IMR-90 (cell line): Measurements from ENCODE around the gene NUB1. TPM values are rescaled to one million over a fixed set of nuclear protein-coding genes. Genes with fewer than 3 reads are reported as not detected.

ENCODE experiments used
- ATAC-seq: fragments of 200-7000 bp; cut with Tn5 transposase; 2 replicates; pipeline ENCODE4 v1.9.1; 2020; ENCODE audit warnings: low read depth, mild to moderate bottlenecking, moderate library complexity
- BruUV-seq: library from RNA; stranded (reverse); fragments of 400-500 nt; replicated peaks from 2 replicates; lab custom pipeline; 2021; lab: Mats Ljungman, UMichigan
- CTCF ChIA-PET: fragments of 300-600 bp; formaldehyde crosslinking; extraction: SDS; loops from one replicate; lab custom pipeline; 2021; ENCODE audit warnings: antibody characterized with exemption; lab: Yijun Ruan, JAX
- POLR2A ChIA-PET: fragments of 300-600 bp; sonication (Branson Sonifier 250); formaldehyde crosslinking; loops from one replicate; lab custom pipeline; 2022; ENCODE audit warnings: antibody characterized with exemption; ENCODE audit not compliant: unreplicated experiment; lab: Charles Lee
- DNase-seq: peaks from one replicate; pipeline ENCODE4 v3.0.0; 2013
- H2AFZ ChIP-seq: replicated peaks from 2 replicates; pipeline ENCODE3; 2013; ENCODE audit warnings: low read length, mild to moderate bottlenecking; ENCODE audit not compliant: poor library complexity
- H2AK5ac ChIP-seq: 2 replicates; pipeline ENCODE4 v1.6.1; 2013; ENCODE audit warnings: low read depth, low read length, inconsistent platforms
- H2AK9ac ChIP-seq: replicated peaks from 2 replicates; pipeline ENCODE3; 2013; ENCODE audit warnings: mild to moderate bottlenecking, low read depth, low read length, moderate library complexity; ENCODE audit not compliant: poor library complexity
- H2BK120ac ChIP-seq: 2 replicates; pipeline ENCODE4 v1.6.1; 2013; ENCODE audit warnings: low read depth, low read length, inconsistent platforms
- H2BK15ac ChIP-seq: 3 replicates; pipeline ENCODE4 v1.6.1; 2013; ENCODE audit warnings: low read depth, low read length, inconsistent platforms
- H2BK20ac ChIP-seq: 2 replicates; pipeline ENCODE4 v1.6.1; 2013; ENCODE audit warnings: low read depth, mild to moderate bottlenecking, inconsistent platforms, low read length, moderate library complexity
- H2BK5ac ChIP-seq: 2 replicates; pipeline ENCODE4 v1.6.1; 2013; ENCODE audit warnings: mild to moderate bottlenecking, low read depth, low read length, inconsistent platforms; ENCODE audit not compliant: poor library complexity, severe bottlenecking
- H3K14ac ChIP-seq: replicated peaks from 2 replicates; pipeline ENCODE4 v1.6.1; 2013; ENCODE audit warnings: low read depth, low read length, inconsistent platforms
- H3K18ac ChIP-seq: 2 replicates; pipeline ENCODE4 v1.6.1; 2013; ENCODE audit warnings: low read depth, low read length, control low read depth
- H3K23ac ChIP-seq: 2 replicates; pipeline ENCODE4 v1.6.1; 2013; ENCODE audit warnings: low read depth, low read length, inconsistent platforms
- H3K27ac ChIP-seq: 2 replicates; pipeline ENCODE4 v1.5.1; 2013; ENCODE audit warnings: mild to moderate bottlenecking, control low read depth, low read length; ENCODE audit not compliant: insufficient read depth
- H3K27me3 ChIP-seq: 2 replicates; pipeline ENCODE4 v1.6.1; 2013; ENCODE audit warnings: low read length; ENCODE audit not compliant: control insufficient read depth, insufficient read depth
- H3K36me3 ChIP-seq: 2 replicates; pipeline ENCODE4 v1.6.1; 2013; ENCODE audit warnings: low read length, mixed read lengths; ENCODE audit not compliant: control insufficient read depth, insufficient read depth
- H3K4ac ChIP-seq: 2 replicates; pipeline ENCODE4 v1.6.1; 2013; ENCODE audit warnings: low read depth, low read length, inconsistent platforms
- H3K4me1 ChIP-seq: 2 replicates; pipeline ENCODE4 v1.6.1; 2013; ENCODE audit warnings: low read length, mixed read lengths; ENCODE audit not compliant: control insufficient read depth, insufficient read depth
- H3K4me2 ChIP-seq: 2 replicates; pipeline ENCODE4 v1.6.1; 2013; ENCODE audit warnings: low read depth, mild to moderate bottlenecking, control low read depth, low read length, moderate library complexity
- H3K4me3 ChIP-seq: 2 replicates; pipeline ENCODE4 v1.5.1; 2013; ENCODE audit warnings: low read depth, mild to moderate bottlenecking, control low read depth, low read length, moderate library complexity; ENCODE audit not compliant: insufficient read depth
- H3K56ac ChIP-seq: 2 replicates; pipeline ENCODE4 v1.6.1; 2013; ENCODE audit warnings: low read length, inconsistent platforms; ENCODE audit not compliant: insufficient read depth; ENCODE audit errors: extremely low read depth
- H3K79me1 ChIP-seq, 2 experiments: 2 replicates each; pipeline ENCODE4 v1.6.1; 2013; ENCODE audit warnings: low read length in 2 of 2, inconsistent platforms in 1 of 2, low read depth in 1 of 2
- H3K9ac ChIP-seq: 2 replicates; pipeline ENCODE4 v1.6.1; 2013; ENCODE audit warnings: low read depth, low read length, control low read depth
- H3K9me1 ChIP-seq: 2 replicates; pipeline ENCODE4 v1.6.1; 2013; ENCODE audit warnings: low read length, inconsistent platforms; ENCODE audit not compliant: insufficient read depth
- H3K9me3 ChIP-seq: 2 replicates; pipeline ENCODE4 v1.6.1; 2013; ENCODE audit warnings: low read length; ENCODE audit not compliant: control insufficient read depth, insufficient read depth
- H4K20me1 ChIP-seq: 2 replicates; pipeline ENCODE4 v1.6.1; 2013; ENCODE audit warnings: low read length, inconsistent platforms; ENCODE audit not compliant: insufficient read depth
- H4K5ac ChIP-seq: 2 replicates; pipeline ENCODE4 v1.6.1; 2013; ENCODE audit warnings: mild to moderate bottlenecking, low read depth, low read length, control low read depth
- H4K8ac ChIP-seq, 2 experiments: 2 replicates each; pipeline ENCODE4 v1.6.1; 2013; ENCODE audit warnings: low read depth in 2 of 2, low read length in 2 of 2, control low read depth in 1 of 2, inconsistent platforms in 1 of 2
- H4K91ac ChIP-seq: 2 replicates; pipeline ENCODE4 v1.6.1; 2013; ENCODE audit warnings: low read depth, low read length, inconsistent platforms; ENCODE audit not compliant: insufficient read depth
- BHLHE40 ChIP-seq: fragments of 150-350 bp; IDR thresholded peaks from 2 replicates; pipeline ENCODE4 v1.6.1; 2016; ENCODE audit warnings: mild to moderate bottlenecking, low read depth, low read length
- CEBPB ChIP-seq: IDR thresholded peaks from 2 replicates; pipeline ENCODE4 v1.6.1; 2012; ENCODE audit warnings: low read depth, low read length, improper control_type of control experiment
- CHD1 ChIP-seq: IDR thresholded peaks from 2 replicates; pipeline ENCODE4 v1.6.1; 2012; ENCODE audit warnings: low read depth, low read length, improper control_type of control experiment
- FOS ChIP-seq: fragments of 150-350 bp; IDR thresholded peaks from 2 replicates; pipeline ENCODE4 v1.6.1; 2016; ENCODE audit warnings: low read depth, low read length
- MAFK ChIP-seq: IDR thresholded peaks from 2 replicates; pipeline ENCODE4 v1.6.1; 2012; ENCODE audit warnings: low read depth, low read length, improper control_type of control experiment
- MAZ ChIP-seq: IDR thresholded peaks from 2 replicates; pipeline ENCODE4 v1.6.1; 2012; ENCODE audit warnings: low read depth, mild to moderate bottlenecking, low read length, improper control_type of control experiment, moderate library complexity, borderline replicate concordance
- MXI1 ChIP-seq: IDR thresholded peaks from 2 replicates; pipeline ENCODE4 v1.6.1; 2012; ENCODE audit warnings: low read depth, mild to moderate bottlenecking, low read length, moderate library complexity, borderline replicate concordance
- NFE2L2 ChIP-seq: fragments of 150-350 bp; IDR thresholded peaks from 2 replicates; pipeline ENCODE4 v1.6.1; 2016; ENCODE audit warnings: low read depth, mild to moderate bottlenecking, low read length
- POLR2A ChIP-seq: IDR thresholded peaks from 2 replicates; pipeline ENCODE4 v1.6.1; 2012; ENCODE audit warnings: mild to moderate bottlenecking, low read depth, low read length
- RAD21 ChIP-seq: IDR thresholded peaks from 2 replicates; pipeline ENCODE4 v1.6.1; 2012; ENCODE audit warnings: low read length, improper control_type of control experiment
- RCOR1 ChIP-seq: IDR thresholded peaks from 2 replicates; pipeline ENCODE4 v1.6.1; 2012; ENCODE audit warnings: mild to moderate bottlenecking, low read length, improper control_type of control experiment; ENCODE audit not compliant: insufficient replicate concordance
- RFX5 ChIP-seq: IDR thresholded peaks from 2 replicates; pipeline ENCODE4 v1.8.0; 2012; ENCODE audit warnings: low read depth, mild to moderate bottlenecking, low read length, moderate library complexity
- SMC3 ChIP-seq: fragments of 150-350 bp; IDR thresholded peaks from 2 replicates; pipeline ENCODE4 v1.6.1; 2016; ENCODE audit warnings: low read depth, mild to moderate bottlenecking, antibody characterized with exemption, low read length, moderate library complexity
- WGBS, 2 experiments: methylation state at CpG; one replicate each; pipeline versions ENCODE4 v1.1.5 to v1.1.7; 2013; ENCODE audit warnings: missing lambda C conversion rate in 2 of 2; ENCODE audit not compliant: insufficient read length in 1 of 2; ENCODE audit errors: extremely low coverage in 2 of 2; 5-methylcytosine and 5-hydroxymethylcytosine counted together
- dilution Hi-C: fragments of 300-500 bp; cut with HindIII; formaldehyde crosslinking; loops from one replicate; pipeline ENCODE4 v1.14.3; 2018; ENCODE audit warnings: low sequenced_read_pairs; ENCODE audit not compliant: unreplicated experiment
- in situ Hi-C: fragments of 300-500 bp; cut with MboI; formaldehyde crosslinking; loops from 3 replicates; pipeline ENCODE4 v1.14.3; 2019; ENCODE audit warnings: low sequenced_read_pairs, inconsistent platforms, mixed read lengths
- intact Hi-C: fragments of 100-400 bp; cut with micrococcal nuclease; formaldehyde crosslinking; loops from 2 replicates; pipeline ENCODE4 v1.10.0; 2022
- polyA plus RNA-seq, 3 experiments: library from polyadenylated mRNA; depleted of rRNA; stranded (reverse); fragments of >200 nt; gene quantifications; 2 replicates each; pipeline ENCODE4 v1.2.3, GENCODE V29; 2012; ENCODE audit warnings: low replicate concordance in 1 of 3
- total RNA-seq: library from RNA; depleted of rRNA; stranded (reverse); fragments of >200 nt; gene quantifications from 2 replicates; pipeline ENCODE4 v1.2.3, GENCODE V29; 2012
- TF ChIP-seq, protein P1 (sequence below): fragments of 150-350 bp; IDR thresholded peaks from 2 replicates; pipeline ENCODE4 v1.6.1; 2016; ENCODE audit warnings: low read depth, mild to moderate bottlenecking, low read length, moderate library complexity, borderline replicate concordance
- TF ChIP-seq, protein P2 (sequence below): conservative IDR thresholded peaks from 2 replicates; pipeline ENCODE4 v1.5.1; 2012; ENCODE audit warnings: mild to moderate bottlenecking, low read depth, low read length, improper control_type of control experiment
- TF ChIP-seq, protein P3 (sequence below): fragments of 150-350 bp; IDR thresholded peaks from 2 replicates; pipeline ENCODE4 v1.6.1; 2017; ENCODE audit warnings: mild to moderate bottlenecking, antibody characterized with exemption, low read length, low read depth

Gene NUB1
- total and polyA plus RNA-seq, 2 of the 4 experiments (the other 2 are of a cell fraction): 20.1 to 29.7 TPM

GRCh38 chr7:151374726-151375125 lies 33.1 kb downstream of the NUB1 start:
- Histone ChIP-seq H3K23ac (no peak overlapping the region), H2BK5ac (no peak overlapping the region), H4K91ac (no peak overlapping the region), H4K20me1 (no peaks in the 10 kb centered on the region), H4K8ac (no peak overlapping the region), H3K27me3 (no peaks in the 10 kb centered on the region), H3K4me1 (no peaks in the 10 kb centered on the region), H3K56ac (no peak overlapping the region), H3K79me1 (no peaks in the 10 kb centered on the region), H2AK5ac (no peak overlapping the region), H3K9me1 (no peaks in the 10 kb centered on the region), H3K14ac (no peak overlapping the region), H3K36me3 (peaks cover 46% of the 10 kb centered on the region), H2BK20ac (no peak overlapping the region), H4K5ac (no peak overlapping the region), H3K27ac (no peak overlapping the region), H2BK15ac (no peak overlapping the region), H3K9me3 (no peaks in the 10 kb centered on the region), H3K4me3 (no peak overlapping the region), H3K9ac (no peak overlapping the region), H3K4me2 (no peak overlapping the region), H2BK120ac (no peak overlapping the region), H3K4ac (no peak overlapping the region), H2AFZ (no peak overlapping the region), H3K18ac (no peak overlapping the region), H2AK9ac (no peak overlapping the region)
- ChIA-PET CTCF (no interaction called here), POLR2A (no interaction called here)
- intact Hi-C loops: no loop called here
- WGBS, 2 experiments: 79% methylated on average over 7 of the region's 15 CpGs; no CpG with 5 or more reads in 1 of the 2 experiments
- no TSS peak for BruUV-seq
- TF ChIP-seq MAFK (no peak), RCOR1 (no peak), POLR2A (no peak), CHD1 (no peak), NFE2L2 (no peak), BHLHE40 (no peak), SMC3 (no peak), RAD21 (no peak), CEBPB (no peak), RFX5 (no peak), MAZ (no peak), MXI1 (no peak), FOS (no peak)
- TF ChIP-seq, protein P1, sequence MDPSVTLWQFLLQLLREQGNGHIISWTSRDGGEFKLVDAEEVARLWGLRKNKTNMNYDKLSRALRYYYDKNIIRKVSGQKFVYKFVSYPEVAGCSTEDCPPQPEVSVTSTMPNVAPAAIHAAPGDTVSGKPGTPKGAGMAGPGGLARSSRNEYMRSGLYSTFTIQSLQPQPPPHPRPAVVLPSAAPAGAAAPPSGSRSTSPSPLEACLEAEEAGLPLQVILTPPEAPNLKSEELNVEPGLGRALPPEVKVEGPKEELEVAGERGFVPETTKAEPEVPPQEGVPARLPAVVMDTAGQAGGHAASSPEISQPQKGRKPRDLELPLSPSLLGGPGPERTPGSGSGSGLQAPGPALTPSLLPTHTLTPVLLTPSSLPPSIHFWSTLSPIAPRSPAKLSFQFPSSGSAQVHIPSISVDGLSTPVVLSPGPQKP: no peak
- TF ChIP-seq, protein P2, sequence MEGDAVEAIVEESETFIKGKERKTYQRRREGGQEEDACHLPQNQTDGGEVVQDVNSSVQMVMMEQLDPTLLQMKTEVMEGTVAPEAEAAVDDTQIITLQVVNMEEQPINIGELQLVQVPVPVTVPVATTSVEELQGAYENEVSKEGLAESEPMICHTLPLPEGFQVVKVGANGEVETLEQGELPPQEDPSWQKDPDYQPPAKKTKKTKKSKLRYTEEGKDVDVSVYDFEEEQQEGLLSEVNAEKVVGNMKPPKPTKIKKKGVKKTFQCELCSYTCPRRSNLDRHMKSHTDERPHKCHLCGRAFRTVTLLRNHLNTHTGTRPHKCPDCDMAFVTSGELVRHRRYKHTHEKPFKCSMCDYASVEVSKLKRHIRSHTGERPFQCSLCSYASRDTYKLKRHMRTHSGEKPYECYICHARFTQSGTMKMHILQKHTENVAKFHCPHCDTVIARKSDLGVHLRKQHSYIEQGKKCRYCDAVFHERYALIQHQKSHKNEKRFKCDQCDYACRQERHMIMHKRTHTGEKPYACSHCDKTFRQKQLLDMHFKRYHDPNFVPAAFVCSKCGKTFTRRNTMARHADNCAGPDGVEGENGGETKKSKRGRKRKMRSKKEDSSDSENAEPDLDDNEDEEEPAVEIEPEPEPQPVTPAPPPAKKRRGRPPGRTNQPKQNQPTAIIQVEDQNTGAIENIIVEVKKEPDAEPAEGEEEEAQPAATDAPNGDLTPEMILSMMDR: no peak
- TF ChIP-seq, protein P3, sequence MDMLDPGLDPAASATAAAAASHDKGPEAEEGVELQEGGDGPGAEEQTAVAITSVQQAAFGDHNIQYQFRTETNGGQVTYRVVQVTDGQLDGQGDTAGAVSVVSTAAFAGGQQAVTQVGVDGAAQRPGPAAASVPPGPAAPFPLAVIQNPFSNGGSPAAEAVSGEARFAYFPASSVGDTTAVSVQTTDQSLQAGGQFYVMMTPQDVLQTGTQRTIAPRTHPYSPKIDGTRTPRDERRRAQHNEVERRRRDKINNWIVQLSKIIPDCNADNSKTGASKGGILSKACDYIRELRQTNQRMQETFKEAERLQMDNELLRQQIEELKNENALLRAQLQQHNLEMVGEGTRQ: no peak
- in situ Hi-C loops: loop anchor here (25.0 kb wide), 1 partner anchor 388 kb away; no protein-coding TSS in a partner anchor
- ATAC-seq: no peak
- DNase-seq: no peak
- dilution Hi-C loops: no loop called here
